HG03045 (cell line): ENCODE results near the gene HDAC4.

Source experiments
- ATAC-seq: cut with Tn5 transposase; IDR thresholded peaks from one replicate; pipeline ENCODE4 v1.9.1; 2021; ENCODE audit warnings: mild to moderate bottlenecking, moderate library complexity; ENCODE audit not compliant: unreplicated experiment

HDAC4 gene

GRCh38 chr2:239151201-239152131 is 249.4 kb downstream of the HDAC4 start:
- no peak for ATAC-seq

- ATAC-seq: no peak
Measured at GRCh38 chr2:239150125-239151011, 250.5 kb downstream of the HDAC4 start.

- ATAC-seq: no peak
Measured at GRCh38 chr2:239149501-239149900, 251.3 kb downstream of the HDAC4 start.

DNA sequence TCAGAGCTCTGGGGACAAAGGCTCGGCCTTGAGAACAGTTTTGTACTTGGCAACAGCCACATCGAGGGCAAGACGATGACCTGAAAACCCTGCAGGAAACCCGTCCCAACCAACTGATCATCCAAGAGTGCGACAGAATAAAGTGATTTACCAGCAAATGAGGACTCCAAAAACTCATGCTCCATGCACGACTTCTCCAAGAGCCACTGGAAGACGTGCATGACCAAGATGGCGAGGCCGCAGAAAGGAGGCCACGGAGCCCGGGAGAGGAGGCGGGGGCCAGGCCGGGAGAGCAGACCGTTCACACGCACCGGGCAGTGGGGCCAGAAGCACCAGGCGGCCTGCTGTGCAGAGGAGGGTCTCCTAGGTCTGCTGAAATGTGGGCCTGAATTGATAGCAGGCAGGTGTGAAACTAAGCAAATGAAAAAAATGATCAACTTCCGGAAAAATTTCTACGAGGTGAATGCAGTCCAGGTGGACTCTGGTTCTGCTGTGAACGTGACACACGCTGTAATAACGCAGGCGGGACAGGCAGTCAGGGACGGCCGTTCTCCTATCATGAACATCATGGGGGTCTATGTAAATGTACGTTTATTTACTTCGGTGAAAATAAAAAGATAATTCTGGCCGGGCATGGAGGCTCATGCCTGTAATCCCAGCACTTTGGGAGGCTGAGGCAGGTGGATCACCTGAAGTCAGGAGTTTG is 252.2 kb downstream of the HDAC4 start:
- ATAC-seq: no peak

- ATAC-seq: no peak
Measured at GRCh38 chr2:239147376-239147775, 253.4 kb downstream of the HDAC4 start.

- no peak for ATAC-seq
Measured at GRCh38 chr2:239146741-239147181, 254.1 kb downstream of the HDAC4 start.

DNA sequence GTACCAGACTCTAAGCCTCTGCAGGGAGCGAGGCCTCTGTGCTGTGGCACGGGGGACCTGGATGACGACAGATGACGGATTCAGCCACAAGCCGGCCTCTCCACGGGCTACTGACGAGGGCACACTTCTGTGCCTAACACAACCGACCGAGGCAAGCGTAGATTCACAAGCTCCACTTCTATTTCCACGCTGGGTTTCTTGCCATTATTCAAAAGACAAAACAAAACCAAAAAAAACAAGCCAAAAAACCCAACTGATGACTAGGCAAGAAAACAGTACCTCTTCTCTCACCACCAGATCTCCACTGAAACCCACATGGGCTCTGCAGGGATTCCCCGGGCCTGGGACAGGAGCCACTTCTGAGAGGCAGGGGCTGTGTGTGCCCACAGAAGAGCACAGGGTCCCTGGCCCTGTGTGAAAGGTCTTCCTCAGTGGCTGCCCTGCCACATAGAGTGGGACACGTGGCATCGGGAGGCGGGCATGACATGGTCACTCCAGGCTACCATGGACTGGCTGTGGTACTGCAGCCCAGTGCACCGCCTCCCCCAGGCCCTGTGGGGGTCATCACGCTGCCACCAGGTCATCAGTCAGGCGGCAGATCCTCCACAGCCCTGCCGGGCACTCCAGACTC is 254.7 kb downstream of the HDAC4 start:
- ATAC-seq: no peak

- no peak for ATAC-seq
Measured at GRCh38 chr2:239145601-239146000, 255.2 kb downstream of the HDAC4 start.

DNA sequence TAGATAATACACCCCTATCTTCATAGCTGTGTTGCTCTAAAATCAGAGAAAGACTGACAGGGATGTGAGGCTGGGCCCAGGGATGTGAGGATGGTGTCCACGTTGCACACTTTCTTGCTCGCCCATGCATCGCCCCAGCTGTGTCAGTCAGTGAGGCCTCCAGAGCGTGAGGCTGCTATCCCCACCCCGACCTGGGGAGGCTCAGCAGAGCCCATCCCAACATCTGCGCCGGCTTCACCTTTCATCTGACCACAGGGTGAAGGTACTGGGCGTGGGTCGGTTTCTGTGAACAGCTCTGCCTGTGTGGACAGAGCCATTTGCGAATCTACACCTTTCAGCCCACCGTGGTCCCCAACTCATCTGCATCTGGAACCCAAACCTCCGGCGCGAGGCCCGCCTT is 255.7 kb downstream of the HDAC4 start:
- no peak for ATAC-seq

GRCh38 chr2:239144713-239144999 is 256.2 kb downstream of the HDAC4 start:
- no peak for ATAC-seq

GRCh38 chr2:239143858-239144712 is 256.7 kb downstream of the HDAC4 start:
- ATAC-seq: no peak

GRCh38 chr2:239142806-239143205 is 258.0 kb downstream of the HDAC4 start:
- ATAC-seq: no peak

DNA sequence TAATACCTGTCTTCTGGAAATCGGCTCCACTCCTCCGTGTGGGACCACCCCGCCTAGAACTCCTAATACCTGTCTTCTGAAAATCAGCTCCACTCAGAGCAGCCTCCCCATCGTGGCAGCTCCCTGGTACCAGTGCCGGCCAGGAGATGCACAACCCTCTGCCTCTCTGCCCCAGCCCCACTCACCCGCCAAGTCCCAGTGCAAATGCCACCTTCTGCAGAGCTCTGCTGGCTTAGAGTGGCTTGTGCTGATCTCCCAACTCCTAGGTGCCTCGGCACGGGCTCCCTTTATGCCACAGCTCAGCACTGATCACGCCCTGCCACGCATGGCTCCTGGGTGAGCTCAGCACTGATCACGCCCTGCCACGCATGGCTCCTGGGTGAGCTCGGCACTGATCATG is 258.5 kb downstream of the HDAC4 start:
- ATAC-seq: no peak

DNA sequence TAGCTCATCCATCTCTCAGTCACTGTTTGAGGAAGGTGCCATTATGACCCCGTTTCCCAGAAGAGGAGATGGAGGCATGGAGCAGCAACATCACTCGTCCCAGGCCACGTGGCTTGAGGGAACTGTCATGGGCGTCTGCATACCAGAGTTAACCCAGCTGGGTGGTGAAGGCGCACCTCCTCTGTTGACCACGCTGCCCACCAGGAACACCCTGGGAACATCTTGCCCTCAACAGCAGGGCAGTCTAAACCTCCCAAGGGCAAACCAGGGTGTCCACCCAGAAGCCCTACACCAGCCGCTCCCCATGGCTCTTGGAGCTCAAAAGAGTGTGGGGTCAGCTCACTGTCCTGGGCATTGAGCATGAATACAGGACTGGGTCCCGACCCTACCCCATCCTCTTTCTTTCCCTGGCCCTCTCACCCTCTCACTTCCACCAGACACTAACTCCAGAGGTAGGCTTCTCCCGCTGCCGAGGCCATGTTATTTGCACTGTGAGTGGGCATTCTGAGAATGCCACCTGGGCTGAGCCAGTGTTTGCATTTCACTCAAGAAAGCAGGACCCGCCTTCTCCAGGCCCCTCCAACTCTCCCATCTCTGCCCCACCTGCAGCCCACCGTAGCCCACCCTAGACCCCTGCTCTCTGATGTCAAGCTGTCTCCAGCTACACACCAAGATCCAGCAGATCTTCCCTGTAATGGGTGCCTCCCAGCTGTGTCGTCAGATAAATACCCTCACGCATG is 259.6 kb downstream of the HDAC4 start:
- ATAC-seq: no peak

GRCh38 chr2:239140346-239141020 is 260.3 kb downstream of the HDAC4 start:
- no peak for ATAC-seq

- ATAC-seq: no peak
Measured at GRCh38 chr2:239139566-239139965, 261.3 kb downstream of the HDAC4 start.

GRCh38 chr2:239139101-239139500 is 261.7 kb downstream of the HDAC4 start:
- ATAC-seq: no peak

DNA sequence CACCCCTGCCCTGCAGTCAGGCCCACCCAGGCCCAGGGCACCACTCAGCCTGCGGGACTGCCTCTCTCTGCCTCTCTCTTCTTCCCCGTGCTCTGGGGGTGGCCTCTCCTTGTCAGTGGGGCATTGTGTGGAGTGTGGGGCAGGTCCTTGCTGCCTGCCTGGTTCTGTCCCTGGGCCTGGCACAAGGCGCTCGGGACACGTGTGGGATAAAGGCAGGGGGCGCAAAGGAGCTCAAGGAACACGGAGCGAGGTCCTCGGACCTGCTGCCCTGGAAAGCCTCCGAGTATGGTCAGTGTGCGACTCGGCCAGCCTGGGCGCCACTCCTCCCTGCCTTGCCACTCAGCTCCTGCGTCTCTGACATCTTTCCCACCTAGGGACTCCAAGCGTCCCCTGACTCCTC is 262.2 kb downstream of the HDAC4 start:
- no peak for ATAC-seq

GRCh38 chr2:239137898-239138283 is 262.9 kb downstream of the HDAC4 start:
- ATAC-seq: no peak
